Esophagus squamous epithelium (tissue), 4 donors: Measurements from ENCODE around the gene RASA4B.
"Not testable (repeated sequence)": the region's sequence is repeated elsewhere in the genome, so short reads cannot be mapped to it uniquely, and the experiment has no call there.

Source experiments
- CTCF ChIP-seq, 6 experiments: fragments of 450-650 bp in 4 of 6; fragments of 200-600 bp in 2 of 6; sonication (generic) in 2 of 6; IDR thresholded peaks; one replicate each; pipeline ENCODE4 v1.5.1; 2016 to 2019; ENCODE audit warnings: antibody characterized with exemption in 6 of 6, mild to moderate bottlenecking in 4 of 6, moderate library complexity in 4 of 6
- POLR2A ChIP-seq, 4 donors: fragments of 450-650 bp; IDR thresholded peaks; one replicate each; pipeline ENCODE4 v1.6.1; 2017; ENCODE audit warnings: antibody characterized with exemption in 4 of 4, mild to moderate bottlenecking in 4 of 4, moderate library complexity in 3 of 4

- not testable (repeated sequence) for TF ChIP-seq CTCF, POLR2A (IDR thresholded peaks at IDR 0.05)
These were observed 7.0 kb downstream of the RASA4B start for GRCh38 chr7:102510575-102510974.
